SH-SY5Y (cell line): ENCODE results near the gene PLEKHO2.

Experiments
- GATA2 ChIP-seq: IDR thresholded peaks from 2 replicates; pipeline ENCODE4 v1.6.1; 2011; ENCODE audit warnings: mild to moderate bottlenecking, low read depth, low read length
- GATA3 ChIP-seq: IDR thresholded peaks from 2 replicates; pipeline ENCODE4 v1.6.1; 2011; ENCODE audit warnings: low read depth, mild to moderate bottlenecking, low read length, moderate library complexity

DNA sequence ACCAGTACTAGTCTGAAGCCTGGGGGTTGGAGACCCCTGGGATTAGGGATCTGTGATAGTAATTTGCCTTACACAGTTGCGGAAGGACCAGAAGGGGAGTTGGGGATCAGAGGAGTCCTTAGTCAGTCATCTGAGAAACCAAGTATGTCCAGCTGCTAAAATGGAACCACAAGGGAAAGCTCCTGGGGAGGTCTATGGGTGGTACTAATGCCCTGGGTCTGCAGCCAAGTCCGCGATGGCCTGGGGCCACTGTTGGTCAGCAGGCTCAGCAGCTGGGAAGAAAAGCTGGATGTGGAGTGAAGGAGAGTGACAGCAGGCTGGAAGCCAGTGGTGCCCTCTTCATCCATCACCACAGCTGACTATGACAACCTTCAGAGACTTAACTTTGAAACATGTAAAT is 67.8 kb downstream of the PLEKHO2 start:
- TF ChIP-seq GATA2 (no peak), GATA3 (no peak)
